Neuronal stem cell (in vitro differentiated cells): Measurements from ENCODE around the gene EGFL6.
A peak's percentile ranks its signal among the peaks of the same experiment; 100 is the strongest.

Source experiments
- DNase-seq: peaks from one replicate; pipeline ENCODE4 v3.0.0-alpha.2; 2013; ENCODE audit warnings: low spot score
- H2AFZ ChIP-seq: one replicate; pipeline ENCODE4 v1.6.1; 2013; ENCODE audit warnings: mild to moderate bottlenecking, low read length, inconsistent platforms
- H2AK5ac ChIP-seq: 2 replicates; pipeline ENCODE4 v1.6.1; 2013; ENCODE audit warnings: low read depth, mild to moderate bottlenecking, inconsistent platforms, low read length, moderate library complexity, mixed read lengths
- H2BK120ac ChIP-seq: 2 replicates; pipeline ENCODE4 v1.6.1; 2013; ENCODE audit warnings: low read depth, mild to moderate bottlenecking, inconsistent platforms, low read length, moderate library complexity, mixed read lengths
- H2BK12ac ChIP-seq: one replicate; pipeline ENCODE4 v1.6.1; 2013; ENCODE audit warnings: low read length, inconsistent platforms
- H2BK15ac ChIP-seq: 2 replicates; pipeline ENCODE4 v1.6.1; 2013; ENCODE audit warnings: mild to moderate bottlenecking, low read length, inconsistent platforms, mixed read lengths
- H2BK5ac ChIP-seq: one replicate; pipeline ENCODE4 v1.6.1; 2013; ENCODE audit warnings: inconsistent platforms, mild to moderate bottlenecking, low read length, moderate library complexity
- H3K14ac ChIP-seq: one replicate; pipeline ENCODE4 v1.6.1; 2013; ENCODE audit warnings: low read length, inconsistent platforms
- H3K18ac ChIP-seq: 2 replicates; pipeline ENCODE4 v1.6.1; 2013; ENCODE audit warnings: low read length, inconsistent platforms
- H3K23ac ChIP-seq: 2 replicates; pipeline ENCODE4 v1.6.1; 2013; ENCODE audit warnings: low read depth, mild to moderate bottlenecking, mixed read lengths, low read length, inconsistent platforms; ENCODE audit not compliant: poor library complexity
- H3K27ac ChIP-seq: replicated peaks from 3 replicates; pipeline ENCODE4 v1.5.1; 2013; ENCODE audit warnings: low read length, inconsistent platforms
- H3K27me3 ChIP-seq, 3 experiments: 2 replicates each; pipeline ENCODE4 v1.6.1; 2013; ENCODE audit warnings: low read length in 3 of 3, mild to moderate bottlenecking in 2 of 3, inconsistent platforms in 1 of 3, low read depth in 1 of 3, mixed read lengths in 1 of 3, moderate library complexity in 1 of 3; ENCODE audit not compliant: control insufficient read depth in 3 of 3, insufficient read depth in 3 of 3
- H3K36me3 ChIP-seq, 2 donors: replicated peaks in 1 of 2; 2 replicates each; pipeline ENCODE4 v1.6.1; 2013; ENCODE audit warnings: low read length in 2 of 2; ENCODE audit not compliant: control insufficient read depth in 2 of 2, insufficient read depth in 2 of 2
- H3K4ac ChIP-seq: 2 replicates; pipeline ENCODE4 v1.6.1; 2013; ENCODE audit warnings: inconsistent platforms, mild to moderate bottlenecking, low read length, moderate library complexity
- H3K4me1 ChIP-seq, 2 donors: 1 replicate in 1 of 2; 2 replicates in 1 of 2; pipeline ENCODE4 v1.6.1; 2013; ENCODE audit warnings: low read length in 2 of 2, low read depth in 1 of 2; ENCODE audit not compliant: control insufficient read depth in 2 of 2, insufficient read depth in 1 of 2
- H3K4me2 ChIP-seq: one replicate; pipeline ENCODE4 v1.6.1; 2013; ENCODE audit warnings: mild to moderate bottlenecking, low read length, inconsistent platforms; ENCODE audit not compliant: insufficient read depth, poor library complexity, severe bottlenecking
- H3K4me3 ChIP-seq, 2 donors: 2 replicates each; pipeline ENCODE4 v1.5.1; 2013; ENCODE audit warnings: low read length in 2 of 2, mild to moderate bottlenecking in 2 of 2, inconsistent platforms in 1 of 2, moderate library complexity in 1 of 2
- H3K79me1 ChIP-seq: one replicate; pipeline ENCODE4 v1.6.1; 2013; ENCODE audit warnings: low read depth, mild to moderate bottlenecking, inconsistent platforms, low read length, moderate library complexity
- H3K9ac ChIP-seq: one replicate; pipeline ENCODE4 v1.6.1; 2013; ENCODE audit warnings: mild to moderate bottlenecking, low read depth, low read length, inconsistent platforms; ENCODE audit not compliant: poor library complexity
- H3K9me3 ChIP-seq, 2 donors: replicated peaks in 1 of 2; 2 replicates each; pipeline versions ENCODE3 to v1.6.1; 2013; ENCODE audit warnings: low read length in 2 of 2, mild to moderate bottlenecking in 2 of 2, inconsistent platforms in 1 of 2, low read depth in 1 of 2, mixed read lengths in 1 of 2, moderate library complexity in 1 of 2; ENCODE audit not compliant: control insufficient read depth in 2 of 2, insufficient read depth in 1 of 2
- H4K8ac ChIP-seq: one replicate; pipeline ENCODE4 v1.6.1; 2013; ENCODE audit warnings: low read depth, mild to moderate bottlenecking, inconsistent platforms, low read length, moderate library complexity
- H4K91ac ChIP-seq: one replicate; pipeline ENCODE4 v1.6.1; 2013; ENCODE audit warnings: low read length, low read depth, mild to moderate bottlenecking, inconsistent platforms; ENCODE audit not compliant: poor library complexity
- WGBS, 2 donors: extraction: QIAGEN DNeasy Blood & Tissue Kit; methylation state at CpG; one replicate each; pipeline ENCODE4 v1.1.7; 2013; ENCODE audit warnings: missing lambda C conversion rate in 2 of 2, mixed read lengths in 1 of 2; ENCODE audit not compliant: insufficient read length in 2 of 2, insufficient replicate concordance in 1 of 2; ENCODE audit errors: extremely low coverage in 2 of 2; 5-methylcytosine and 5-hydroxymethylcytosine counted together

Gene EGFL6

DNA sequence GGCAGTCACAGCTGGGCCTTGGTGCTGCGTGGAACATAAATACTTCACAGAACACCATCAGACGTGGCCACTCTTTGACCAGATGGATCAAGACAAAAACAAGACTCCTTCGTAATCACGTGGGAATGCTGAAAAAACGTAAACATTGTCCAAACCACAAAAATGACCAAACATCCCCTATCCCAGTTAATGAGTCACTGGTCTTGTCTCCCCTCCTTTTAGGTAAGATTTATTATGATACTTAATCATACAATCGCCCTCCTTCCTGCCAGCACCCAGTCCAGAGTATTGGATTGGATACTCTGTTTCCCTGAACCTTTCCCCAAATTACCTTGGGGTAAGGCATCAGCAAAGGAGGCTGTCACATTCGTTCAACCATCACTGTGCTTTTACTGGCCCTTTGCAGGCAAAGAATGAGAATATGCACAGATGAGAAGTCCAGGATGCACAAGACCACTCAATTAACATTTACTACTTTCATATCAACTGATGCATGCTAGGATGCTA is 82.9 kb downstream of the EGFL6 start:
- Histone ChIP-seq H2BK5ac (no peak overlapping the region), H3K4ac (no peak overlapping the region), H3K9ac (no peak overlapping the region), H3K27me3 (no peaks in the 10 kb centered on the region), H2BK120ac (no peak overlapping the region), H2AFZ (peak overlapping the region; percentile 65), H3K4me1 (peaks cover 2 to 3% of the 10 kb centered on the region in 2 donors), H2BK12ac (no peak overlapping the region), H3K4me3 (peak overlapping the region in 1 of 2 donors; percentile 55), H4K8ac (no peak overlapping the region), H3K36me3 (no peaks in the 10 kb centered on the region), H3K27ac (no peak overlapping the region), H2BK15ac (no peak overlapping the region), H3K9me3 (no peaks in the 10 kb centered on the region), H3K14ac (no peak overlapping the region), H3K79me1 (no peaks in the 10 kb centered on the region), H3K4me2 (no peak overlapping the region), H3K23ac (no peak overlapping the region), H2AK5ac (no peak overlapping the region), H4K91ac (no peak overlapping the region), H3K18ac (no peak overlapping the region)
- no peak for DNase-seq
- WGBS, 2 donors = no CpG with 5 or more reads among the region's 7 CpGs

DNA sequence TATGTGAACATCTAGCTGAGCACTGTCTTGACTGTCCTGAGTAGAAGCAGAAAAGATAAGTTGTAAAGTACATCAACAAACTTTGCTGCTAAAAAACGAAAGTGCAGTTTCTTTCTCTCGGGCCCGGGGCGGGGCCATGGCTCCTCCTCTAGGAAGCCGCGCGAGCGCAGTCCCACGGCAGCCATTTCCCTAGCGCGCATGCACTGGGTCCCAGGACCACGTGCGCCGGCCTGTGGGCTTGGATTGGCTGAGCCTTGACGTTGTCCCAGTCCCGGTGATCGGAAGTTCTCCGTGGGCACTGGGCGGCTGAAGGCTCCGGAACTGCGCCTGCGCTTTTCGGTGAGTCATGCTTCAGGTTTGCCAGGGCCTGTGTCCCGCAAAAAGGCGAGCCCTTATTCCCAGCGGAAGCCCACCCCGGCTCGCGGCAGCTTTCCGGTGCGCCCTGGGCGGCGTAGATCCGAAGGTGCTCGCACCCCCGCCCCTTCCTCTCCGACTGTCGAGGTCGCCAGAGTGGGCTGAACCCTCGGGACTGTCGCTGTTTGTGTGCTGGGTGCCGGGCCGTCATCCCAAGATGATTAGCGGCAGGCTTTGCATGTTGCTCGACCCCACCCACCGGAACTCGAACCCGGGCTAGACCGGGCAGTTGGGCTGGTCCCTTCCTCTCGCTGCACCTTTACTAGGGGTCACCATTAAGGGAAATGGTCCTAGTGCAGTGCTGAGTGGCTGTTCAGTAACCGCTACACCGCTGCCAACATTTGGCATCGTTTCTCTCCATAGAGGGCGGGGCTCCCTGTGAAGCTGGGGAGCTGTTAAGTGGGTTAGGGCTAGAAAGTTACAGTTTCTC is 83.7 kb downstream of the EGFL6 start, which contains the start of gene TCEANC:
TCEANC (plus strand) TSS at position 292 of the 844 bp plus-strand sequence. CDS start 9,368 bp downstream, outside the sequence.
- H2AFZ ChIP-seq = peak within 1 kb of the TSS; percentile 87
- peak within 1 kb of the TSS; percentile 60 for H3K9ac ChIP-seq
- H3K27ac ChIP-seq = peak within 1 kb of the TSS; percentile 86
- H3K4me2 ChIP-seq = peak within 1 kb of the TSS; percentile 57
- H3K4me3 ChIP-seq = peak within 1 kb of the TSS; percentile 55 to 89
- H3K4ac ChIP-seq = no peak within 1 kb of the TSS
- H3K14ac ChIP-seq = no peak within 1 kb of the TSS
- H3K36me3 ChIP-seq = no peaks in the 10 kb centered on the region
- no peaks in the 10 kb centered on the region for H3K79me1 ChIP-seq
- peaks cover 0 to 2% of the 10 kb centered on the region in 2 donors for H3K4me1 ChIP-seq
- H2BK12ac ChIP-seq = no peak within 1 kb of the TSS
- peak within 1 kb of the TSS; percentile 64 for H3K18ac ChIP-seq
- no peak within 1 kb of the TSS for H4K91ac ChIP-seq
- WGBS, 2 donors = no CpG with 5 or more reads among the region's 54 CpGs
- H3K9me3 ChIP-seq = no peaks in the 10 kb centered on the region
- no peaks in the 10 kb centered on the region for H3K27me3 ChIP-seq
- DNase-seq = peak; percentile 82
- no peak within 1 kb of the TSS for H2BK120ac ChIP-seq
- no peak within 1 kb of the TSS for H4K8ac ChIP-seq
- H2BK5ac ChIP-seq = peak within 1 kb of the TSS; percentile 75
- H2BK15ac ChIP-seq = no peak within 1 kb of the TSS
- H2AK5ac ChIP-seq = no peak within 1 kb of the TSS
- H3K23ac ChIP-seq = no peak within 1 kb of the TSS

DNA sequence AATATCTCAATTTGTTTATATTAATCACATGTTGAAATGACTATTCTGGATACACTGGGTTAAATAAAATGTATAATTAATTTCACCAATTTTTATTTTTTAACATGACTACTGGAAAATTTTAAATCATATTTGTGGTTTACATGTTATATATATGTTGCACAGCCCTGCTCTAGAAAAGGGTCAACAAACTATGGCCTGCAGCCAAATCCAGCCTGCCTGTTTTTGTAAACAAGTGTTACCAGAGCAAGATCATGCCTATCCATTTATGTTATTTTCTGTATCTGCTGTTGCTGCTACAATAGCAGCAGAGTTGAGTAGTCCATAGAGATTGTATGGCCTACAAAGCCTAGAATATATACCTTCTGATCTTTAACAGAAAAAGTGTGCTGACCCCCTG is 84.7 kb downstream of the EGFL6 start:
- Histone ChIP-seq H3K36me3 (no peaks in the 10 kb centered on the region), H3K79me1 (no peaks in the 10 kb centered on the region), H2BK5ac (no peak overlapping the region), H3K27me3 (no peaks in the 10 kb centered on the region), H4K8ac (no peak overlapping the region), H3K18ac (no peak overlapping the region), H3K4me3 (peak overlapping the region in 1 of 2 donors; percentile 55), H2BK12ac (no peak overlapping the region), H2AFZ (no peak overlapping the region), H3K4ac (no peak overlapping the region), H3K4me1 (peaks cover 2 to 3% of the 10 kb centered on the region in 2 donors), H3K23ac (no peak overlapping the region), H4K91ac (no peak overlapping the region), H3K4me2 (no peak overlapping the region), H3K27ac (no peak overlapping the region), H3K9me3 (no peaks in the 10 kb centered on the region), H2AK5ac (no peak overlapping the region), H2BK120ac (no peak overlapping the region), H2BK15ac (no peak overlapping the region), H3K9ac (no peak overlapping the region), H3K14ac (no peak overlapping the region)
- no peak for DNase-seq

DNA sequence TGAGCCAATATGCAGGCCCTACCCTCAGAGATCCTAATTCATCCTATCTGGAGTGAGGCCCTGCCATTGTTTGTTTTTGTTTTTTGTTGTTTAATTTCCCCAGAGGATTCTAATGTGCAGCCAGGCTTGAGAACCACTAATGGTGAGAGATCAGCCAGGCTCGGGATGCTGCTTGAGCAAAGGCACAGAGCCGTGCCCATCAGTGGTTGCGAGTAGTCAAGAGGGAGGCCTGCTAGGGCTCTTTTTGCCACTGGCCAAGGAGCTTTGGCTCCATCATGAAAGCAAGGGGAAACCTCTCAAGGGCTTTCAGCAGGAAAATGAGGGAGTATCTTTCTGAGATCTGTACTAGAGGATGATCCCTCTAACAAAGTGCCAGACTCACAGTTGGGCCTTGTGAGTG is 86.3 kb downstream of the EGFL6 start:
- H3K9ac ChIP-seq = no peak overlapping the region
- DNase-seq = no peak
- H2BK12ac ChIP-seq = no peak overlapping the region
- peaks cover 0 to 3% of the 10 kb centered on the region in 2 donors for H3K36me3 ChIP-seq
- H3K23ac ChIP-seq = no peak overlapping the region
- no peak overlapping the region for H3K18ac ChIP-seq
- H3K4me2 ChIP-seq = no peak overlapping the region
- H3K27me3 ChIP-seq = no peaks in the 10 kb centered on the region
- WGBS, 2 donors = no CpG with 5 or more reads among the region's 3 CpGs
- H4K8ac ChIP-seq = no peak overlapping the region
- peaks cover 2 to 4% of the 10 kb centered on the region in 2 donors for H3K4me1 ChIP-seq
- no peaks in the 10 kb centered on the region for H3K79me1 ChIP-seq
- H2AK5ac ChIP-seq = no peak overlapping the region
- H2AFZ ChIP-seq = no peak overlapping the region
- no peaks in the 10 kb centered on the region for H3K9me3 ChIP-seq
- H2BK15ac ChIP-seq = no peak overlapping the region
- no peak overlapping the region for H3K4ac ChIP-seq
- H3K4me3 ChIP-seq = no peak overlapping the region
- no peak overlapping the region for H3K27ac ChIP-seq
- no peak overlapping the region for H2BK5ac ChIP-seq
- H3K14ac ChIP-seq = no peak overlapping the region
- no peak overlapping the region for H2BK120ac ChIP-seq
- H4K91ac ChIP-seq = no peak overlapping the region
